SU-DHL-6 (cell line): ENCODE measurements around the gene BRD2.

ENCODE experiments used
- EZH2phosphoT487 ChIP-seq: fragments of 200-600 bp; sonication (generic), shearing (Covaris generic); conservative IDR thresholded peaks from 2 replicates; pipeline ENCODE4 v1.6.1; 2018; ENCODE audit warnings: mild to moderate bottlenecking, antibody characterized with exemption, low read length, moderate library complexity, mixed read lengths
- TF ChIP-seq, protein P1 (sequence below): fragments of 200-600 bp; sonication (generic); IDR thresholded peaks from one replicate; pipeline ENCODE4 v1.5.1; 2017; ENCODE audit warnings: antibody characterized with exemption, mild to moderate bottlenecking, low read length, moderate library complexity; ENCODE audit not compliant: insufficient read depth, poor library complexity, severe bottlenecking

- TF ChIP-seq, protein P1, sequence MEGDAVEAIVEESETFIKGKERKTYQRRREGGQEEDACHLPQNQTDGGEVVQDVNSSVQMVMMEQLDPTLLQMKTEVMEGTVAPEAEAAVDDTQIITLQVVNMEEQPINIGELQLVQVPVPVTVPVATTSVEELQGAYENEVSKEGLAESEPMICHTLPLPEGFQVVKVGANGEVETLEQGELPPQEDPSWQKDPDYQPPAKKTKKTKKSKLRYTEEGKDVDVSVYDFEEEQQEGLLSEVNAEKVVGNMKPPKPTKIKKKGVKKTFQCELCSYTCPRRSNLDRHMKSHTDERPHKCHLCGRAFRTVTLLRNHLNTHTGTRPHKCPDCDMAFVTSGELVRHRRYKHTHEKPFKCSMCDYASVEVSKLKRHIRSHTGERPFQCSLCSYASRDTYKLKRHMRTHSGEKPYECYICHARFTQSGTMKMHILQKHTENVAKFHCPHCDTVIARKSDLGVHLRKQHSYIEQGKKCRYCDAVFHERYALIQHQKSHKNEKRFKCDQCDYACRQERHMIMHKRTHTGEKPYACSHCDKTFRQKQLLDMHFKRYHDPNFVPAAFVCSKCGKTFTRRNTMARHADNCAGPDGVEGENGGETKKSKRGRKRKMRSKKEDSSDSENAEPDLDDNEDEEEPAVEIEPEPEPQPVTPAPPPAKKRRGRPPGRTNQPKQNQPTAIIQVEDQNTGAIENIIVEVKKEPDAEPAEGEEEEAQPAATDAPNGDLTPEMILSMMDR: no peak
- no peak for TF ChIP-seq EZH2phosphoT487
These were observed 14.6 kb upstream of the BRD2 start for GRCh38 chr6:32953775-32954174.
